Small intestine (tissue), 7 donors: ENCODE measurements around the gene SVEP1. TPM values are rescaled to one million over a fixed set of nuclear protein-coding genes. Genes with fewer than 3 reads are reported as not detected.

Experiments
- DNase-seq, 2 donors: peaks; one replicate each; pipeline versions ENCODE4 v3.0.0 to v3.0.0-alpha.2; 2013
- FAIRE-seq: peaks from 2 replicates; lab custom pipeline; 2012; peaks lifted over from hg19 to GRCh38; lab: Jason Lieb, UNC
- H3K27ac ChIP-seq, 3 donors: one replicate each; pipeline ENCODE4 v1.5.1; 2013; ENCODE audit warnings: low read length in 2 of 3, mild to moderate bottlenecking in 2 of 3, control low read depth in 1 of 3, inconsistent platforms in 1 of 3, low read depth in 1 of 3, moderate library complexity in 1 of 3
- H3K27me3 ChIP-seq, 3 donors: one replicate each; pipeline ENCODE4 v1.6.1; 2013; ENCODE audit warnings: low read length in 3 of 3, inconsistent platforms in 1 of 3; ENCODE audit not compliant: control insufficient read depth in 3 of 3, insufficient read depth in 3 of 3
- H3K36me3 ChIP-seq, 3 donors: one replicate each; pipeline ENCODE4 v1.6.1; 2013; ENCODE audit warnings: low read length in 3 of 3, inconsistent platforms in 1 of 3, low read depth in 1 of 3, mild to moderate bottlenecking in 1 of 3, moderate library complexity in 1 of 3; ENCODE audit not compliant: control insufficient read depth in 3 of 3, insufficient read depth in 2 of 3
- H3K4me1 ChIP-seq, 3 donors: one replicate each; pipeline ENCODE4 v1.6.1; 2013; ENCODE audit warnings: low read length in 2 of 3, inconsistent platforms in 1 of 3, low read depth in 1 of 3, mild to moderate bottlenecking in 1 of 3, moderate library complexity in 1 of 3; ENCODE audit not compliant: control insufficient read depth in 3 of 3, insufficient read depth in 2 of 3
- H3K4me3 ChIP-seq, 3 donors: one replicate each; pipeline ENCODE4 v1.5.1; 2013; ENCODE audit warnings: low read length in 3 of 3, control low read depth in 1 of 3, inconsistent platforms in 1 of 3, low read depth in 1 of 3, mild to moderate bottlenecking in 1 of 3, moderate library complexity in 1 of 3
- H3K9me3 ChIP-seq, 2 donors: one replicate each; pipeline ENCODE4 v1.6.1; 2013; ENCODE audit warnings: low read depth in 1 of 2, low read length in 1 of 2; ENCODE audit not compliant: control insufficient read depth in 2 of 2, insufficient read depth in 1 of 2
- WGBS, 3 donors: extraction: QIAGEN DNeasy Blood & Tissue Kit; methylation state at CpG; one replicate each; pipeline ENCODE4 v1.1.7; 2013; 5-methylcytosine and 5-hydroxymethylcytosine counted together
- polyA plus RNA-seq, 4 donors: library from polyadenylated mRNA; stranded (reverse) in 3 of 4; unstranded in 1 of 4; fragments of 200-250 nt in 3 of 4; fragments of 120-200 nt in 1 of 4; gene quantifications; one replicate each; pipeline versions ENCODE4 v1.2.1 to v1.2.3, GENCODE V29; 2013
- donor health status: healthy with polysubstance abuse.
- donor health status: control.
- donor health status: control.
- donor health status: Bipolar disorder and iron deficiency.
- donor health status: healthy.

Gene SVEP1
- polyA plus RNA-seq, 4 donors: under 0.01 to 5.8 (median 2.3) TPM

- no peak for FAIRE-seq
These were observed 255.7 kb downstream of the SVEP1 start for GRCh38 chr9:110323818-110324217.

GRCh38 chr9:110320651-110321445 lies 258.7 kb downstream of the SVEP1 start:
- FAIRE-seq: no peak
- Histone ChIP-seq H3K4me3 (no peak overlapping the region), H3K9me3 (no peaks in the 10 kb centered on the region), H3K36me3 (no peaks in the 10 kb centered on the region), H3K27me3 (no peaks in the 10 kb centered on the region), H3K4me1 (no peaks in the 10 kb centered on the region), H3K27ac (no peak overlapping the region)
- 59 to 77% (median 71%) methylated on average over 3 of the region's 3 CpGs for WGBS, 3 donors
- no peak for DNase-seq

More at GRCh38 chr9:110323818-110324217, 255.7 kb downstream of the SVEP1 start:
- no peaks in the 10 kb centered on the region for H3K27me3 ChIP-seq
- no peaks in the 10 kb centered on the region for H3K36me3 ChIP-seq
- DNase-seq: no peak
- no peak overlapping the region for H3K27ac ChIP-seq
- no peaks in the 10 kb centered on the region for H3K4me1 ChIP-seq
- H3K4me3 ChIP-seq: no peak overlapping the region
- no peaks in the 10 kb centered on the region for H3K9me3 ChIP-seq

GRCh38 chr9:110319781-110320492 lies 259.6 kb downstream of the SVEP1 start:
- Histone ChIP-seq H3K27ac (no peak overlapping the region), H3K36me3 (no peaks in the 10 kb centered on the region), H3K27me3 (no peaks in the 10 kb centered on the region), H3K4me1 (no peaks in the 10 kb centered on the region), H3K9me3 (no peaks in the 10 kb centered on the region), H3K4me3 (no peak overlapping the region)
- FAIRE-seq (no peak), DNase-seq (no peak)
- WGBS, 3 donors: 84 to 87% (median 86%) methylated on average over 4 of the region's 4 CpGs

GRCh38 chr9:110317911-110318310 lies 261.6 kb downstream of the SVEP1 start:
- peaks cover 0 to 1% of the 10 kb centered on the region in 2 donors for H3K9me3 ChIP-seq
- no peak overlapping the region for H3K27ac ChIP-seq
- FAIRE-seq (no peak), DNase-seq (no peak)
- H3K4me1 ChIP-seq: no peaks in the 10 kb centered on the region
- H3K36me3 ChIP-seq: no peaks in the 10 kb centered on the region
- no peak overlapping the region for H3K4me3 ChIP-seq
- 94 to 99% (median 97%) methylated on average over 4 of the region's 4 CpGs for WGBS, 3 donors
- no peaks in the 10 kb centered on the region for H3K27me3 ChIP-seq

- H3K27ac ChIP-seq: no peak overlapping the region
- H3K27me3 ChIP-seq: no peaks in the 10 kb centered on the region
- FAIRE-seq (no peak), DNase-seq (peak in 1 of 2 donors; percentile 27)
- no peaks in the 10 kb centered on the region for H3K4me1 ChIP-seq
- no peak overlapping the region for H3K4me3 ChIP-seq
- H3K36me3 ChIP-seq: no peaks in the 10 kb centered on the region
- 12 to 24% (median 23%) methylated on average over 6 of the region's 6 CpGs for WGBS, 3 donors
- H3K9me3 ChIP-seq: peaks cover 0 to 10% of the 10 kb centered on the region in 2 donors
These were observed 263.1 kb downstream of the SVEP1 start for GRCh38 chr9:110316261-110317075.

Other genes with a start within 250 kb of the SVEP1 start
- not detected for gene TXNDC8, start 241.9 kb downstream of the SVEP1 start, polyA plus RNA-seq
- 1 to 10 TPM in 2 of 4 donors, under 1 TPM in 1, not detected in 1; 0.54 to 1.9 (median 1.2) TPM for gene MUSK, start 89.0 kb upstream of the SVEP1 start, polyA plus RNA-seq